GOT3 (cell line): Measurements from ENCODE around the gene SKIC2.
"Not testable (repeated sequence)": the region's sequence is repeated elsewhere in the genome, so short reads cannot be mapped to it uniquely, and the experiment has no call there.

ENCODE experiments used
- DNase-seq: peaks from one replicate; lab custom pipeline; 2025; ENCODE audit warnings: mixed read lengths; lab: John Stamatoyannopoulos, UW

SKIC2 gene

DNA sequence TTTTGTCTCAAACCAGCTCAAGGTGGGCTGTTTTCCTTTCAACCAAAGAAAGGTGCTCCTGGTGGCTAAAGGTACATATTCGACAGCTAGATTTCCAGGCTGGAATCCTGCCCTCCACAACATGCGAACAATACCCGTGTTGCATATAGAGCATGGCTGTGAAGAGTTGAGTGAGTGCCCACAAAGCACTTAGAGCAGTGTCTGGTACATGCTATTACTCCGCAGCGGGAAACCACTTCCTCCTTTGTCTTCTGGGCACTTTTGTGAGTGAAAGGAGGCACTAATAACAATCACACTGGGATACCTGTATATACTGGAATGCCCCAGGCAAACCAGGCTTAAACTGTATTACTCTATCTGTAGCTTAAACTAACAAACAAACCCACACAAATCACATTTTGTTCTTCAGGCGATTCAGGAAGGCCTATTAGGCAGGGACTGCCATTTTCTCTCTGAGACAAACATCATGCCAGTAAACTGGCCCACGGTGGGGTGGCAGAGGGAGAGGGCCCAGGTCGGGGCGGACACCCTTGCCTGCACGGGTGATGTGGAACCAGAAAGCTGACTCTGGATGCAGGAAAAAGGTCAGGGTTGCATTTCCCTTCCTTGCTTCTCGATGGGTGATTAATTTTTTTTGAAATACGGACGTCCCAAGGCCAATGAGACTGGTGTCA lies 46.0 kb downstream of the SKIC2 start:
- not testable (repeated sequence) for DNase-seq

DNA sequence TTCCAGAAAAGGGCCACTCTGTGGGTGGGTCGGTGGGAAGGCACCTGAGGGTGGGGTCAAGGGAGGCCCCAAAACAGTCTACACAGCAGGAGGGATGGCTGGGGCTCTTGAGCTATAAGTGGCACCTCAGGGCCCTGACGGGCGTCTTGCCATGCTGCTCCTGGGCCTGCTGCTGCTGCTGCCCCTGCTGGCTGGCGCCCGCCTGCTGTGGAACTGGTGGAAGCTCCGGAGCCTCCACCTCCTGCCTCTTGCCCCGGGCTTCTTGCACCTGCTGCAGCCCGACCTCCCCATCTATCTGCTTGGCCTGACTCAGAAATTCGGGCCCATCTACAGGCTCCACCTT lies 46.5 kb downstream of the SKIC2 start:
- not testable (repeated sequence) for DNase-seq

DNA sequence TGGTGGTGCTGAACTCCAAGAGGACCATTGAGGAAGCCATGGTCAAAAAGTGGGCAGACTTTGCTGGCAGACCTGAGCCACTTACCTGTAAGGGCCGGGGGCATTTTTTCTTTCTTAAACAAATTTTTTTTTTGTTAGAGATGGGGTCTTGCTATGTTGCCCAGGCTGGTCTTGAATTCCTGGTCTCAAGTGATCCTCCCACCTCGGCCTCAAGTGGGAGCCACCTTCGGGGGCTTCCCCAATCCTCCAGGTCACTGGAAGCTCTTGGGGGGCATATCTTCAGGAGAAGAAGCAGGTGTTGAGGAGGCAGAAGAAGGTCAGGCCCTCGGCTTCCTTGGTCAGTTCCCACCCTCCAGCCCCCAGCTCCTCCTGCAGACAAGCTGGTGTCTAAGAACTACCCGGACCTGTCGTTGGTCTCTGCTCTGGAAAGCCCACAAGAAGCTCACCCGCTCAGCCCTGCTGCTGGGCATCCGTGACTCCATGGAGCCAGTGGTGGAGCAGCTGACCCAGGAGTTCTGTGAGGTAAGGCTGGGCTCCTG lies 47.1 kb downstream of the SKIC2 start:
- not testable (repeated sequence) for DNase-seq

DNA sequence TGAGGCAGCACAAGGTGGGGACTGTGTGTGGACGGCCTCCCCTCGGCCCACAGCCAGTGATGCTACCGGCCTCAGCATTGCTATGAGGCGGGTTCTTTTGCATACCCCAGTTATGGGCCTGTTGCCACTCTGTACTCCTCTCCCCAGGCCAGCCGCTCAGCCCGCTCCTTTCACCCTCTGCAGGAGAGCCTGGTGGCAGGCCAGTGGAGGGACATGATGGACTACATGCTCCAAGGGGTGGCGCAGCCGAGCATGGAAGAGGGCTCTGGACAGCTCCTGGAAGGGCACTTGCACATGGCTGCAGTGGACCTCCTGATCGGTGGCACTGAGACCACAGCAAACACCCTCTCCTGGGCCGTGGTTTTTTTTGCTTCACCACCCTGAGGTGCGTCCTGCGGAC lies 48.1 kb downstream of the SKIC2 start:
- DNase-seq, result not testable (repeated sequence)

DNA sequence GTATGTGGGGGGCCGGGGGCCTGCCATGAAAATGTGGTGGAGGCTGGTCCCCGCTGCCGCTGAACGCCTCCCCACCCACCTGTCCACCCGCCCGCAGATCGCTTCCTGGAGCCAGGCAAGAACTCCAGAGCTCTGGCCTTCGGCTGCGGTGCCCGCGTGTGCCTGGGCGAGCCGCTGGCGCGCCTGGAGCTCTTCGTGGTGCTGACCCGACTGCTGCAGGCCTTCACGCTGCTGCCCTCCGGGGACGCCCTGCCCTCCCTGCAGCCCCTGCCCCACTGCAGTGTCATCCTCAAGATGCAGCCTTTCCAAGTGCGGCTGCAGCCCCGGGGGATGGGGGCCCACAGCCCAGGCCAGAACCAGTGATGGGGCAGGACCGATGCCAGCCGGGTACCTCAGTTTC lies 49.1 kb downstream of the SKIC2 start:
- DNase-seq, result not testable (repeated sequence)

DNA sequence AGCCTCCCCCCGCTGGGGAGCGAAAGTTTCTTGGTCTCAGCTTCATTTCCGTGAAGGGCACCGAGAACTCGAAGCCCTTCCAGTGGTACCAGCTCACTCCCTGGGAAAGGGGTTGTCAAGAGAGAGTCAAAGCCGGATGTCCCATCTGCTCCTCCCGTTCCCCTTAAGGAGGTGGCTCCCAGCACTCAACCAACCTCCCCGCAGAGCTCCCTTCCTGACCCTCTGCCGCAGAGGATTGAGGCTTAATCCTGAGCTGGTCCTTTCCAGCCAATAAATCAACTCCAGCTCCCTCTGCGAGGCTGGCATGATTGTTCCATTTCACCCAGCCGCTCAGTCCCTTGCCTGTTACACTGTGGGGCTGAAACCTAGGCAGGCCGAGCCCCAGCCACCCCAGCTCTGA lies 49.6 kb downstream of the SKIC2 start:
- DNase-seq, result not testable (repeated sequence)

DNA sequence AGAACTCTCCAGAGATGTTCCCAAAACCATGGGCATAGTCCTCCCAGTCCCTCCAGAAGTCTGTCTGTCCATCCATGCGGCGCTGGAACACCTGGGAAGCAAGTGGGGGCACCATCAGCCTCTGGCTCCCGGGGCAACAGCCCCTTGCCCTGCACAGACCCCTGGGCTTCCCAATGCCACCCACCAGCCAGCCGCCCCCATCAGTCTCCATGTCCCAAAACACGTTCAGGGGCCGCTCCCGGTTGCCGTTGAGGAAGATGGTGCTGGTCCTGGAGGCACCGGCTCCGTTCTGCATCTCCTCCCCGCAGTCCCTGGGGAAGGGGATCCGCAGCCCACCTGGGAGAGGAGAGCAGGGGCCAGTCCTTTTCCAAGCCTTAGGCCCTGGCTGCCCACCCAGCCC lies 50.6 kb downstream of the SKIC2 start:
- DNase-seq, result not testable (repeated sequence)

DNA sequence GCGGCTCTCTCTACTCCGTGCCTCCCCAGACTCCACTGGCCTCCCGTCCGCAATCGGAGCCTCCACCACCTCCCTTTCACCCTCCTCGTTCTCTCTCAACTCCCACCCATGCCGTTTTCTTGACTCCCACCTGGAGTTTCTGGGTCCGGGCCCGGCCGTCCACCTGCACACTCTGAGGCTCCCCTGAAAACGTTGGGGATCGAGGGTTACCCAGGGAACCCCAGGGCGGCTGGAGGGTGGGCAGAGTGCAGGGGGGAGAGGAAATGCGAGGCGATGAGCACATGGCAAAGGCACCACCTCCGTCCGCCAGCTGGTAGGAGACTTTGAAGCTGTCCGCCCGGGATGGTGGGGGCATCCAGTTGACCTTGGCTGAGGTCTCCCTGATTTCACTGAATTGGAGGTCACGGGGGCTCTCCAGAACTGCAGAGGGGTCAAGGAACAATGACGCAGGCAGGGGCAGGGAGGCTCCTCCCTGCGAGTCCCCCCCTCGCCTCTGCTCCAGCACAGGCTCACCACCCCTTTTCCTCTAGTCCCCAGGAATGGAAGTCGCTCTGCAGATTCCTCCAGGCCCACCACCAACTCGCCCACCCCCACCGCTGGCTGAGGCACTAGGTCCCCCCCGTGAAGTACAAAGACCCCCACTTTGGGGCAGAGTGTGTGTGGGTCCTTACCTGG lies 52.0 kb downstream of the SKIC2 start:
- not testable (repeated sequence) for DNase-seq

DNA sequence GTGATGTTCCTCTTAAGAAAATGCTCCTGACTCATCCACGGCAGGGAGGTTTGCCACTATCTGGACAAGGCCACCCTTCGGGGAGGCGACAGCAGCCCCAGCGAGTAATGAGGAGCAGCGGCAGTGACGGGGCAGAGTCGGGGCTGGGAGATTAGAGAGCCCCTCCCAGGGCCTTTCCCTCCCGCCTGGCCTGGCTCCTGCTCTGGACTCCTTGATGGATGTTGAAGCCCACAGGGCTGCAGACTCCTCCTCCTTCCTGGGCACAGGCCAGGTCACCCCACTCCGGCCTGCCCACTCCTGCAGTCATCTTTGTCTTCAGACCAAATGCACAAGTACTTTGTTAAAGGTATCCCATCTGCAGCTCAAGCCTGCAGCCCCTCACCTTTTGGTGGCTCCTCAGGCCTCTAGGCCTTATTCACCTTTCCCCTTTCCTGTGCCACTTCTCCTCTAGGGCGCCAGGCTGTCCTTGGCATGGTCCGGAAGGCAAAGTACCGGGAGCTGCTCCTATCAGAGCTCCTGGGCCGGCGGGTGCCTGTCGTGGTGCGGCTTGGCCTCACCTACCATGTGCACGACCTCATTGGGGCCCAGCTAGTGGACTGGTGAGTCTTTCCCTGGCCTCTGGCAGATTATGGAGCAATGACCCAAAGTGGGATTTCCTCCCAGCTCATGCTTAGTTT lies 54.1 kb downstream of the SKIC2 start:
- DNase-seq, result not testable (repeated sequence)

DNA sequence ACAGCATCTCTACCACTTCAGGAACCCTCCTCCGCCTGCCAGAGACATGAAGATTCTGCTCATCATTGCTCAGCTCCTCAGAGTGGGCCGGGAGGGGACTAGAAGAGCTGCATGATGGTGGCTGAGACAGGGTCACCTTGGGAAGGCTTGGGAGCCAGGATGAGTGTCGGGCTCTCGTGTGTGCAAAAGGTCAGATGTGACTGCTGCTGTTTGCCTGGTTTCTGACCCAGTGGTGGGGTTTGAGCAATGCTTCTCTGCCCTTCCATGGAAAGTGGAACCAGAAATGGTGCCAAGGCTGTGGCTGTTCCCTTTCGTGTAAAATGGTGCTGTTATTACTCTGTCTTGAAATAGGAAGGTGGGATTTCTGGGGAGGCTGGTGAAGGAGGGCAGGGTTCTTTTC lies 54.8 kb downstream of the SKIC2 start:
- DNase-seq, result not testable (repeated sequence)

DNA sequence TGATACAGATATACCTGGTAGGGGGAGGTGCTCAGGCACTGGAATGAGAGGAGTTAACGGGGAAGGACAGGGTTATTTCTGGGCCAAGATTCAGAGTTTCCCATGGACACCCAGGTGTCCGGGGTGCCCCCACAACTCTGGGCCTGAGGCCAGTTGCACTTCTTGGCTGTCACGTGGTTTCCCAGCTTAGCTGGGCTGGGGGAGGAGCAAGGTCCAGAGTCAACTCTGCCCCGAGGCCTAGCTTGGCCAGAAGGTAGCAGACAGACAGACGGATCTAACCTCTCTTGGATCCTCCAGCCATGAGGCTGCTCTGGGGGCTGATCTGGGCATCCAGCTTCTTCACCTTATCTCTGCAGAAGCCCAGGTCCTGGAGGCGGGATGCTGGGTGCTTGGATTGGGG lies 55.6 kb downstream of the SKIC2 start, which contains the start of gene C4B:
TSS of gene C4B (plus strand) at position 249 of the 400 bp plus-strand sequence. CDS start at position 300, 51 bp downstream.
- not testable (repeated sequence) for DNase-seq
